Smooth muscle cell (in vitro differentiated cells): ENCODE measurements around the gene B3GALT6. TPM values are rescaled to one million over a fixed set of nuclear protein-coding genes. Genes with fewer than 3 reads are reported as not detected.

Experiments
- DNase-seq: peaks from one replicate; lab custom pipeline; 2025; ENCODE audit not compliant: unreplicated experiment; lab: John Stamatoyannopoulos, UW
- H2AFZ ChIP-seq: fragments of 200-600 bp; sonication (generic); 2 replicates; pipeline ENCODE4 v1.6.0; 2016; ENCODE audit warnings: antibody characterized with exemption, low read depth, mild to moderate bottlenecking
- H3F3A ChIP-seq: fragments of 200-600 bp; sonication (generic); 2 replicates; pipeline ENCODE4 v1.6.0; 2017; ENCODE audit warnings: antibody characterized with exemption, low read depth
- H3K27ac ChIP-seq: fragments of 200-600 bp; sonication (generic); 2 replicates; pipeline ENCODE4 v1.5.1; 2016; ENCODE audit warnings: low read depth, mild to moderate bottlenecking
- H3K27me3 ChIP-seq: fragments of 200-600 bp; sonication (generic); 2 replicates; pipeline ENCODE4 v1.6.1; 2016; ENCODE audit warnings: low read depth, mild to moderate bottlenecking
- H3K36me3 ChIP-seq: fragments of 200-600 bp; sonication (generic); 2 replicates; pipeline ENCODE4 v1.5.1; 2016; ENCODE audit warnings: low read depth
- H3K4me1 ChIP-seq: fragments of 200-600 bp; sonication (generic); 2 replicates; pipeline ENCODE4 v1.5.1; 2016; ENCODE audit warnings: low read depth
- H3K4me2 ChIP-seq: fragments of 200-600 bp; sonication (generic); 2 replicates; pipeline ENCODE4 v1.6.0; 2016; ENCODE audit warnings: mild to moderate bottlenecking
- H3K4me3 ChIP-seq: fragments of 200-600 bp; sonication (generic); 2 replicates; pipeline ENCODE4 v1.5.1; 2016; ENCODE audit warnings: mild to moderate bottlenecking
- H3K79me2 ChIP-seq: fragments of 200-600 bp; sonication (generic); 2 replicates; pipeline ENCODE4 v1.6.0; 2016; ENCODE audit warnings: low read depth, mild to moderate bottlenecking
- H3K9ac ChIP-seq: fragments of 200-600 bp; sonication (generic); 2 replicates; pipeline ENCODE4 v1.6.0; 2016; ENCODE audit warnings: low read depth
- H3K9me3 ChIP-seq: fragments of 200-600 bp; sonication (generic); replicated peaks from 2 replicates; pipeline ENCODE4 v1.5.1; 2016; ENCODE audit warnings: low read depth
- H4K20me1 ChIP-seq: fragments of 200-600 bp; sonication (generic); 2 replicates; pipeline ENCODE4 v1.6.0; 2016; ENCODE audit warnings: low read depth
- WGBS: methylation state at CpG from one replicate; pipeline ENCODE4 v1.1.7; 2016; ENCODE audit warnings: low lambda C conversion rate; 5-methylcytosine and 5-hydroxymethylcytosine counted together
- polyA plus RNA-seq: library from polyadenylated mRNA; unstranded; fragments of >200 nt; fragmentation: Nextera tagmentation; extraction: Ambion mirVana; gene quantifications from 2 replicates; pipeline ENCODE4 v1.2.1, GENCODE V29; 2016
- total RNA-seq: library from RNA; depleted of rRNA; stranded (reverse); fragments of >200 nt; gene quantifications from 2 replicates; pipeline ENCODE4 v1.2.3, GENCODE V29; 2014
- TF ChIP-seq, protein P1 (sequence below): fragments of 200-600 bp; sonication (generic); IDR thresholded peaks from 2 replicates; pipeline ENCODE4 v1.5.1; 2017; ENCODE audit warnings: borderline replicate concordance, mild to moderate bottlenecking, antibody characterized with exemption; ENCODE audit not compliant: insufficient read depth, poor library complexity, severe bottlenecking

The B3GALT6 gene
- total and polyA plus RNA-seq, 2 experiments from 2014 or later = 15.0 to 33.2 TPM

DNA sequence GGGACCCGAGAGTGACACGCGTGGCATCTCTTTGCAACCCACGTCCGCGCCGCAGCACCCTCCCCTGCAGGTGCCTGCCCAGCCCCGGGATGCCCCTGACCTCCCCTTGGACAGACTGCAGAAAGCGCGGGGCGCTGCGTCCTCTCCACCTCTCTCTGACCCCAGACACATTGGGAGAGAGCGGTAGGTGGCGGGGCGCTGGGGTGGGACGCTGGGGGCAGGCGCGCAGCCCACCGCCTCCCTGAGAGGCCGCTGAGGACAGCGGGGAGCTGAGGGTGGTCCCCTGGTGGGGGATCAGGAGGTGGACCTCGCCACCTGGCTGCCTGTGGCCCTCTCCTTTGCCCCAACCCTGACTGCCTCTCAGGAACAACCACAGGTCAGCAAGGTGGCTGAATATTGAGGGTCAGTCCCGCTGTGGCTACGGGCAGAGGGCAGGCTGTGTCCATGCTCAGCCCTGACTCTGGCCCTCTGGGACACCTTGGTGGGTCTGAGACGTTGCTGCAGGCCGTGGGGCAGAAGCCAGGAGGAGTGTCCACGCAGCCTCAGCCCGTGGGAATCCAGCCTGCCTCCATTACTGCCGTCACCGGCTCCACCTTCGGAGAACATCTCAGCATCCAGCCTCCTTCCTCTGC lies 42.4 kb downstream of the B3GALT6 start:
- peak overlapping the region; percentile 97 for H3K9ac ChIP-seq
- H3K4me2 ChIP-seq = peak overlapping the region; percentile 98

DNA sequence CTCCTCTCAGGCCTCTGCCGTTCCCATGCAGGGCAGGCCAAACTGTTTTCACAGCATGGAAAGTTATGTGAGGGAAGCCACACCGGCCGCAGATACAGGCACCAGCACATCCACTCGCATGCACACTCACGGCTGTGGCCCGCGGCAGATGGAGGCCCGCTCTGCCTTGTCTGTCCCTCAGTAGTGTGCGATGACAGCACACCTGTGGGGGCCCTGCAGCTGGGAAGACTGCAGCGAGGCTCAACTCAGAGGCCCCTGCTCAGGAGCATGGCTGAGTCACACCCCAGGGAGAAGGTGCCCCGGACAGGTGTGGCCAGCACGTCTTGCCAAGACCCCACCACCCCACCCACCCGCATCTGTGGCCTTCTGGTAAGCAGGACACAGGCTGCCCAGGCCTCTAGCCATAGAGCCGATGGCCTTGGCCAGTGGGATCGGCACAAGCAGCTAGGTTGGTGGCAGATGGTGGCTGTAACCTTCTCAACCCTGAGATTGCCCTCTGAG lies 42.9 kb downstream of the B3GALT6 start:
- no peaks in the 10 kb centered on the region for H3K27me3 ChIP-seq
- no peak overlapping the region for H2AFZ ChIP-seq
- H3K4me3 ChIP-seq = no peak overlapping the region
- H3K4me2 ChIP-seq = peak overlapping the region; percentile 98
- no peak overlapping the region for H3K9ac ChIP-seq
- H4K20me1 ChIP-seq = peaks cover 32% of the 10 kb centered on the region
- no peaks in the 10 kb centered on the region for H3K9me3 ChIP-seq
- H3K4me1 ChIP-seq = peaks cover 18% of the 10 kb centered on the region
- H3K36me3 ChIP-seq = no peaks in the 10 kb centered on the region
- TF ChIP-seq, protein P1, sequence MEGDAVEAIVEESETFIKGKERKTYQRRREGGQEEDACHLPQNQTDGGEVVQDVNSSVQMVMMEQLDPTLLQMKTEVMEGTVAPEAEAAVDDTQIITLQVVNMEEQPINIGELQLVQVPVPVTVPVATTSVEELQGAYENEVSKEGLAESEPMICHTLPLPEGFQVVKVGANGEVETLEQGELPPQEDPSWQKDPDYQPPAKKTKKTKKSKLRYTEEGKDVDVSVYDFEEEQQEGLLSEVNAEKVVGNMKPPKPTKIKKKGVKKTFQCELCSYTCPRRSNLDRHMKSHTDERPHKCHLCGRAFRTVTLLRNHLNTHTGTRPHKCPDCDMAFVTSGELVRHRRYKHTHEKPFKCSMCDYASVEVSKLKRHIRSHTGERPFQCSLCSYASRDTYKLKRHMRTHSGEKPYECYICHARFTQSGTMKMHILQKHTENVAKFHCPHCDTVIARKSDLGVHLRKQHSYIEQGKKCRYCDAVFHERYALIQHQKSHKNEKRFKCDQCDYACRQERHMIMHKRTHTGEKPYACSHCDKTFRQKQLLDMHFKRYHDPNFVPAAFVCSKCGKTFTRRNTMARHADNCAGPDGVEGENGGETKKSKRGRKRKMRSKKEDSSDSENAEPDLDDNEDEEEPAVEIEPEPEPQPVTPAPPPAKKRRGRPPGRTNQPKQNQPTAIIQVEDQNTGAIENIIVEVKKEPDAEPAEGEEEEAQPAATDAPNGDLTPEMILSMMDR = no peak
- WGBS = 90% methylated on average over 15 of the region's 15 CpGs
- peaks cover 34% of the 10 kb centered on the region for H3K79me2 ChIP-seq
- no peak for DNase-seq
- H3K27ac ChIP-seq = no peak overlapping the region
- H3F3A ChIP-seq = no peaks in the 10 kb centered on the region

More for the DNA sequence above, 42.4 kb downstream of the B3GALT6 start:
- Histone ChIP-seq H3K27me3 (no peaks in the 10 kb centered on the region), H3F3A (no peaks in the 10 kb centered on the region), H3K36me3 (no peaks in the 10 kb centered on the region), H3K9me3 (no peaks in the 10 kb centered on the region), H3K4me1 (peaks cover 18% of the 10 kb centered on the region), H3K27ac (no peak overlapping the region), H2AFZ (peak overlapping the region; percentile 75), H3K4me3 (peak overlapping the region; percentile 85), H4K20me1 (peaks cover 38% of the 10 kb centered on the region), H3K79me2 (peaks cover 40% of the 10 kb centered on the region)
- 51% methylated on average over 15 of the region's 31 CpGs for WGBS
- TF ChIP-seq, protein P1 = no peak
- no peak for DNase-seq

DNA sequence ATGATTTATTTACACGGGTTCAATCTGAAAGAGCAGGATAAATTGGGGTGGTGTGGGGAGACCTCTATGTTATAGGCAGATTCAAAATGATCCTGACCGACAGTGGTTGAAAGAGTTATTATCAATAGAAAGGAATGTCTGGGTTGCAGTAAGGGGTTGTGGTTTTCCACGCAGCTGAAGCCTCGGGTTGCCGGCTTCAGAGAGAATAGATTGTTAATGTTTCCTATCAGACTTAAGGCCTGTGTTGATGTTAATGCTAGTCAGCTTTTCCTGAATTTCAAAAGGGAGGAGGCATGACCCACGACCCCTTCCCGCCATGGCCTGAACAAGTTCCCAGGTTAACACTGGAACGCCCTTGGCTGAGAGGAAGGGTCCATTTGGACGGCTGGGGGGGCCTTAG lies 43.8 kb downstream of the B3GALT6 start:
- Histone ChIP-seq H3K4me3 (no peak overlapping the region), H3K4me2 (no peak overlapping the region), H4K20me1 (peaks cover 23% of the 10 kb centered on the region), H3K79me2 (peaks cover 26% of the 10 kb centered on the region), H3K36me3 (no peaks in the 10 kb centered on the region), H3K27ac (peak overlapping the region; percentile 15), H3K27me3 (no peaks in the 10 kb centered on the region), H3F3A (no peaks in the 10 kb centered on the region), H3K9me3 (no peaks in the 10 kb centered on the region), H3K9ac (no peak overlapping the region), H3K4me1 (peaks cover 18% of the 10 kb centered on the region), H2AFZ (no peak overlapping the region)
- WGBS = 67% methylated on average over 9 of the region's 9 CpGs
- no peak for DNase-seq
- TF ChIP-seq, protein P1 = no peak

GRCh38 chr1:1278620-1279019 lies 46.6 kb downstream of the B3GALT6 start:
- Histone ChIP-seq H4K20me1 (no peaks in the 10 kb centered on the region), H3K4me1 (peaks cover 7% of the 10 kb centered on the region), H3K27me3 (no peaks in the 10 kb centered on the region), H3K4me2 (no peak overlapping the region), H2AFZ (no peak overlapping the region), H3K79me2 (no peaks in the 10 kb centered on the region), H3K9me3 (no peaks in the 10 kb centered on the region), H3K4me3 (no peak overlapping the region), H3K27ac (no peak overlapping the region), H3K9ac (no peak overlapping the region), H3F3A (no peaks in the 10 kb centered on the region), H3K36me3 (no peaks in the 10 kb centered on the region)
- DNase-seq = no peak
- TF ChIP-seq, protein P1 = no peak
- 91% methylated on average over 13 of the region's 13 CpGs for WGBS
